Astrocyte of the spinal cord (primary cell): Measurements from ENCODE around the gene DLX2.

ENCODE experiments used
- DNase-seq: peaks from one replicate; pipeline ENCODE4 v3.0.0; 2011; ENCODE audit warnings: low read depth, low spot score
- H3K4me3 ChIP-seq: 2 replicates; pipeline ENCODE4 v1.5.1; 2011; ENCODE audit warnings: low read depth, mild to moderate bottlenecking, low read length, moderate library complexity
- in situ Hi-C: cut with HindIII; loops from 2 replicates; pipeline ENCODE4 v1.10.0; 2017; ENCODE audit warnings: low sequenced_read_pairs
- TF ChIP-seq, protein P1 (sequence below): IDR thresholded peaks from 2 replicates; pipeline ENCODE4 v1.5.1; 2012; ENCODE audit warnings: low read depth, mild to moderate bottlenecking, low read length, inconsistent platforms

Gene DLX2

DNA sequence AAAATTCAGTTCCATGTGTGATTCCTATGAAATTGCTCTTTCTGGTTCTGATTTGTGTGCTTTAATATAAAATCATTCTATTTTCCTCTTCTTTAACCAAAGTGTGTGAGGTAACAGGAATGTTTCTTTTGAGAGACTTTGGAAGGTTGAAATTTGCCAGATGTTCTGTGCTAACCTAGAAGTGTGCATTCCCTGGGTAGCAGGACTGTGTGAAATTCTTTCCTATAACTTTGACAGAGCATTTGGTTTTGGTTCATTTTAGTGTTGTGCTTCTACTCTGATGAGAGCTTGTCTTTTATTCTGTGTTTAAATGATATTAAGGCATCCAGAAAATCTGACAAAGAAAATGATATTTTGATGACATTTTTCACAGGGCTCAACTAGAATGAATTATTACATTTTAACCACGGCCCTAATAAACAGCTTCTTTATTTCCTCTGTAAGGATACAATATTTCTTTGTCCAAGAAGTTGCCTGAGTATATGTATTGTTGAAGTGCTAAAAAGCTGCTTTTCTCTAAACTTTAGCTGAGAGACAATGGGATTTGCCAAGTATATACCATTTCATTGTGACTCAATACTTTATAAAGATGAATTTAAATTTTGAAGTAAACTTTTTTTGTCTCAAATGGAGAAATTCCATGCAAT lies 52.1 kb downstream of the DLX2 start:
- H3K4me3 ChIP-seq = no peak overlapping the region
- no peak for DNase-seq
- in situ Hi-C loops = no loop called here
- TF ChIP-seq, protein P1, sequence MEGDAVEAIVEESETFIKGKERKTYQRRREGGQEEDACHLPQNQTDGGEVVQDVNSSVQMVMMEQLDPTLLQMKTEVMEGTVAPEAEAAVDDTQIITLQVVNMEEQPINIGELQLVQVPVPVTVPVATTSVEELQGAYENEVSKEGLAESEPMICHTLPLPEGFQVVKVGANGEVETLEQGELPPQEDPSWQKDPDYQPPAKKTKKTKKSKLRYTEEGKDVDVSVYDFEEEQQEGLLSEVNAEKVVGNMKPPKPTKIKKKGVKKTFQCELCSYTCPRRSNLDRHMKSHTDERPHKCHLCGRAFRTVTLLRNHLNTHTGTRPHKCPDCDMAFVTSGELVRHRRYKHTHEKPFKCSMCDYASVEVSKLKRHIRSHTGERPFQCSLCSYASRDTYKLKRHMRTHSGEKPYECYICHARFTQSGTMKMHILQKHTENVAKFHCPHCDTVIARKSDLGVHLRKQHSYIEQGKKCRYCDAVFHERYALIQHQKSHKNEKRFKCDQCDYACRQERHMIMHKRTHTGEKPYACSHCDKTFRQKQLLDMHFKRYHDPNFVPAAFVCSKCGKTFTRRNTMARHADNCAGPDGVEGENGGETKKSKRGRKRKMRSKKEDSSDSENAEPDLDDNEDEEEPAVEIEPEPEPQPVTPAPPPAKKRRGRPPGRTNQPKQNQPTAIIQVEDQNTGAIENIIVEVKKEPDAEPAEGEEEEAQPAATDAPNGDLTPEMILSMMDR = no peak

DNA sequence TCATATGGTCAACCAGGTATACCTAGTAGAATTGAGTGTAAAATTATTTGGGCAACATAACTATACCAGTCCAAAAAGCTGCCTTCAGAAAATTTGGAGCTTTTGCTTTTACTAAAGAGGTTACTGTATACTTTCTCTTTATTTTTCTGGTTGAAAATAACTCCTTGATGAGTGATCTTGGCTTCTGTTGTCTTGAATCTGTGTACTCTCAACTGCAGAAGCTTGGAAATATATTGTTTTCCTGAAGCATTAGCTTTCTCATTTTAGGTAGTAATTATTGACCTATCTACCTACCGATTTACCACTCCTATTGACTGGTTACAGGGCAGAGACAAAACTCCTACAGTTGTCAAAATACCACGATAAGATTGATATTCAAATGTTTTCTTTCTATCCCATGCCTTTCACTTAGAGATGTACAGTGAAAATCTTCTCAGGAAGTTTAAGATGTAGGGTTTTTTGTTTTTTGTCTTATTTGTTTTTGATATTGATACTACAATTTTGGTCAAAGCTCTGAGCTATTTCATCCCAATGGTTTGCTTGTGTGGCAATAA lies 53.1 kb downstream of the DLX2 start:
- no peak for DNase-seq
- no peak overlapping the region for H3K4me3 ChIP-seq
- TF ChIP-seq, protein P1 = no peak
- in situ Hi-C loops = no loop called here
